Stimulated activated memory B cell treated with anti-CD40 and anti-IgM and Interleukin-4, amounts not matched to agents 10 μg/mL and 1 μg/mL and 100 μg/mL, for 72 hours (primary cell): ENCODE data around the gene ZDHHC18.
"Not testable (repeated sequence)": the region's sequence is repeated elsewhere in the genome, so short reads cannot be mapped to it uniquely, and the experiment has no call there.

Source experiments
- ATAC-seq: fragments of 150-1000 bp; cut with Tn5 transposase; 2 replicates; pipeline ENCODE4 v1.10.0; 2021
- H3K27ac Mint-ChIP-seq: one replicate; pipeline ENCODE4 v1.8.0; 2022; ENCODE audit warnings: mild to moderate bottlenecking, mixed read lengths
- H3K27me3 Mint-ChIP-seq: one replicate; pipeline ENCODE4 v1.8.0; 2022; ENCODE audit warnings: mixed read lengths
- H3K36me3 Mint-ChIP-seq: one replicate; pipeline ENCODE4 v1.8.0; 2022; ENCODE audit warnings: mixed read lengths
- H3K4me1 Mint-ChIP-seq: one replicate; pipeline ENCODE4 v1.8.0; 2022; ENCODE audit warnings: mixed read lengths
- H3K4me3 Mint-ChIP-seq: one replicate; pipeline ENCODE4 v1.8.0; 2022; ENCODE audit warnings: mild to moderate bottlenecking, moderate library complexity, mixed read lengths
- H3K9me3 Mint-ChIP-seq: one replicate; pipeline ENCODE4 v1.8.0; 2022; ENCODE audit warnings: mixed read lengths

Gene ZDHHC18

GRCh38 chr1:26787706-26788514 lies 38.6 kb upstream of the ZDHHC18 start, which contains the start of gene PIGV:
Gene PIGV, plus strand, starts transcription at chr1:26787950. Its CDS starts 2,866 bp downstream, at chr1:26790816.
- H3K9me3 Mint-ChIP-seq = no peaks in the 10 kb centered on the region
- peaks cover 60% of the 10 kb centered on the region for H3K4me1 Mint-ChIP-seq
- peak within 1 kb of the TSS; percentile 98 for H3K4me3 Mint-ChIP-seq
- peak; percentile 88 for ATAC-seq
- no peaks in the 10 kb centered on the region for H3K27me3 Mint-ChIP-seq
- H3K27ac Mint-ChIP-seq = peak within 1 kb of the TSS; percentile 99
- H3K36me3 Mint-ChIP-seq = peaks cover 15% of the 10 kb centered on the region

- H3K9me3 Mint-ChIP-seq = no peaks in the 10 kb centered on the region
- H3K36me3 Mint-ChIP-seq = peaks cover 19% of the 10 kb centered on the region
- peak overlapping the region; percentile 98 for H3K4me3 Mint-ChIP-seq
- H3K4me1 Mint-ChIP-seq = peaks cover 57% of the 10 kb centered on the region
- peak overlapping the region; percentile 99 for H3K27ac Mint-ChIP-seq
- ATAC-seq = no peak
- no peaks in the 10 kb centered on the region for H3K27me3 Mint-ChIP-seq
Measured at GRCh38 chr1:26788515-26788785, 38.0 kb upstream of the ZDHHC18 start.

GRCh38 chr1:26788836-26789611 lies 37.5 kb upstream of the ZDHHC18 start:
- peaks cover 23% of the 10 kb centered on the region for H3K36me3 Mint-ChIP-seq
- ATAC-seq = peak; percentile 53
- H3K9me3 Mint-ChIP-seq = no peaks in the 10 kb centered on the region
- H3K4me3 Mint-ChIP-seq = peak overlapping the region; percentile 98
- peaks cover 53% of the 10 kb centered on the region for H3K4me1 Mint-ChIP-seq
- H3K27me3 Mint-ChIP-seq = no peaks in the 10 kb centered on the region
- H3K27ac Mint-ChIP-seq = peak overlapping the region; percentile 99

- Mint-ChIP-seq H3K9me3 (no peaks in the 10 kb centered on the region), H3K36me3 (peaks cover 28% of the 10 kb centered on the region), H3K4me1 (peaks cover 51% of the 10 kb centered on the region), H3K4me3 (no peak overlapping the region), H3K27ac (peak overlapping the region; percentile 99), H3K27me3 (no peaks in the 10 kb centered on the region)
- no peak for ATAC-seq
Measured at GRCh38 chr1:26789612-26789865, 36.9 kb upstream of the ZDHHC18 start.

DNA sequence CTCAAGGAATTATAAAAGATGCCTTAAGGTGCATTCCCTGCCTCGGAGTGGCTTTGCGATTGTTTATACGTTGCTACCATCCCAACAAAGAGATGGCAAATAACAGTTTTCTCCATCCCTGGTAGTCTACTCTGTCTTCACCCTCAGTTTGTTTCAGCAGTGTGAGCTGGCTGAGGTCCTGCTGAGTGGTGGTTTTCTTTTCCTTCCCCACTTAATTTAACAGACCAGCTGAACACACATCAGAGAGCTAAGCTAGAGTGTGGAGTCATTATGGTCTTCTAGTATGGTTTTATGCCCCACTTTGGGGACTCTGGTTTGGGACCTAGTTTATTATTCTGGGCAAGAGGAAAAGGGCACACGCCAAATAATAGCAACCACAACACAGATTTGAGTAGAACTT lies 36.6 kb upstream of the ZDHHC18 start:
- Mint-ChIP-seq H3K9me3 (no peaks in the 10 kb centered on the region), H3K27me3 (no peaks in the 10 kb centered on the region), H3K36me3 (peaks cover 32% of the 10 kb centered on the region), H3K4me3 (no peak overlapping the region), H3K4me1 (peaks cover 53% of the 10 kb centered on the region), H3K27ac (no peak overlapping the region)
- ATAC-seq = no peak

GRCh38 chr1:26790551-26790953 lies 35.9 kb upstream of the ZDHHC18 start:
- Mint-ChIP-seq H3K27me3 (no peaks in the 10 kb centered on the region), H3K4me1 (peaks cover 47% of the 10 kb centered on the region), H3K4me3 (no peak overlapping the region), H3K27ac (no peak overlapping the region), H3K36me3 (peaks cover 34% of the 10 kb centered on the region), H3K9me3 (no peaks in the 10 kb centered on the region)
- no peak for ATAC-seq

DNA sequence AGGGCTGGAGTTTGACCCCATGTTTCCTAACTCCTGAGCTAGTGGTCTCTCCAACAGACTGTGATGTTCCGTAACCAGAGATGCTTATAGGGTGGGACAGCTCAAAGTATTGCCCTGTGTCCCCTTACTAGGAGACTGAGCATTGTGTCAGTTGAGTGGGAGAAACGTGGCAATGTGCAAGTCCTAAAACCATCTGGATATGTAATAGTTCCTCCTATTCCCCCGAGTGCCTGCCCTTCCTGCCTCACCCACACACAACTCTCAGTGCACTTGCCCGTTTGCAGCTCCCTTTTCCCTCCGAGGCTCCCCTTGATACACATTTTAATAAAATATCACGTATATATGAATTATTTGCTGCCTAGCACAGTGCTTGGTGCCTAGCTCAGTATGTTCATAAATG lies 35.3 kb upstream of the ZDHHC18 start:
- H3K4me3 Mint-ChIP-seq = no peak overlapping the region
- H3K9me3 Mint-ChIP-seq = no peaks in the 10 kb centered on the region
- H3K36me3 Mint-ChIP-seq = peaks cover 35% of the 10 kb centered on the region
- peaks cover 41% of the 10 kb centered on the region for H3K4me1 Mint-ChIP-seq
- H3K27ac Mint-ChIP-seq = peak overlapping the region; percentile 63
- no peaks in the 10 kb centered on the region for H3K27me3 Mint-ChIP-seq
- no peak for ATAC-seq

- no peaks in the 10 kb centered on the region for H3K9me3 Mint-ChIP-seq
- ATAC-seq = no peak
- H3K4me1 Mint-ChIP-seq = peaks cover 36% of the 10 kb centered on the region
- no peak overlapping the region for H3K4me3 Mint-ChIP-seq
- no peaks in the 10 kb centered on the region for H3K27me3 Mint-ChIP-seq
- peaks cover 40% of the 10 kb centered on the region for H3K36me3 Mint-ChIP-seq
- peak overlapping the region; percentile 63 for H3K27ac Mint-ChIP-seq
Measured at GRCh38 chr1:26791626-26792025, 34.9 kb upstream of the ZDHHC18 start.

- H3K27me3 Mint-ChIP-seq = no peaks in the 10 kb centered on the region
- H3K36me3 Mint-ChIP-seq = peaks cover 41% of the 10 kb centered on the region
- H3K4me1 Mint-ChIP-seq = peaks cover 28% of the 10 kb centered on the region
- H3K4me3 Mint-ChIP-seq = no peak overlapping the region
- H3K9me3 Mint-ChIP-seq = no peaks in the 10 kb centered on the region
- no peak for ATAC-seq
- peak overlapping the region; percentile 6 for H3K27ac Mint-ChIP-seq
Measured at GRCh38 chr1:26792924-26793323, 33.6 kb upstream of the ZDHHC18 start.

DNA sequence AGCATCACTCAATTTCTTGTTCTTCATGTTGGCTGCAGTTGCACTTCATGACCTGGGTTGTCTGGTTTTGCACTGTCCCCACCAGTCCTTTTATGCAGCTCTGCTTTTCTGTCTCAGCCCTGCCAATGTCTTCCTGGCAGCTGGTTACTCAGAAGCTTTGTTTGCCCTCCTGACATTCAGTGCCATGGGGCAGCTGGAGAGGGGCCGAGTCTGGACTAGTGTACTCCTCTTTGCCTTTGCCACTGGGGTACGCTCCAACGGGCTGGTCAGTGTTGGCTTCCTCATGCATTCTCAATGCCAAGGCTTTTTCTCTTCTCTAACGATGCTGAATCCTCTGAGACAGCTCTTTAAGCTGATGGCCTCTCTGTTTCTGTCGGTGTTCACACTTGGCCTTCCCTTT lies 32.1 kb upstream of the ZDHHC18 start:
- H3K27me3 Mint-ChIP-seq = no peaks in the 10 kb centered on the region
- H3K36me3 Mint-ChIP-seq = peaks cover 41% of the 10 kb centered on the region
- peaks cover 17% of the 10 kb centered on the region for H3K4me1 Mint-ChIP-seq
- H3K9me3 Mint-ChIP-seq = no peaks in the 10 kb centered on the region
- no peak overlapping the region for H3K27ac Mint-ChIP-seq
- no peak for ATAC-seq
- no peak overlapping the region for H3K4me3 Mint-ChIP-seq

DNA sequence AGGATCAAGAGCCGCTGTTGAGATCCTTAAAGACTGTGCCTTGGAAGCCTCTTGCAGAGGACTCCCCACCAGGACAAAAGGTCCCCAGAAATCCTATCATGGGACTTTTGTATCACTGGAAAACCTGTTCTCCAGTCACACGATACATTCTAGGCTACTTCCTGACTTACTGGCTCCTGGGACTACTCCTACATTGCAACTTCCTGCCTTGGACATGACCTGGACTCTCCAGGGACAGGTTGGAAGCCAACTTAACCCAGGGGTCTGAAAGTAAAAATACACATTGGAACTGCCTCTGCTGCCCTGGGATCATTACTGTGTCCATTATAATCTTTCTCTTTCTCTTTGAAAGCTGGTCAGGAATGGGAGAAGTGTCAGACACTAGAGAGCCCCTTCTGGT lies 28.9 kb upstream of the ZDHHC18 start:
- no peaks in the 10 kb centered on the region for H3K9me3 Mint-ChIP-seq
- peaks cover 18% of the 10 kb centered on the region for H3K4me1 Mint-ChIP-seq
- peaks cover 31% of the 10 kb centered on the region for H3K36me3 Mint-ChIP-seq
- H3K4me3 Mint-ChIP-seq = no peak overlapping the region
- no peak for ATAC-seq
- H3K27me3 Mint-ChIP-seq = no peaks in the 10 kb centered on the region
- no peak overlapping the region for H3K27ac Mint-ChIP-seq

- peaks cover 12% of the 10 kb centered on the region for H3K36me3 Mint-ChIP-seq
- H3K27ac Mint-ChIP-seq = peak overlapping the region; percentile 53
- H3K9me3 Mint-ChIP-seq = no peaks in the 10 kb centered on the region
- H3K4me1 Mint-ChIP-seq = peaks cover 14% of the 10 kb centered on the region
- no peak for ATAC-seq
- H3K4me3 Mint-ChIP-seq = no peak overlapping the region
- H3K27me3 Mint-ChIP-seq = no peaks in the 10 kb centered on the region
Measured at GRCh38 chr1:26799479-26800142, 26.9 kb upstream of the ZDHHC18 start.

- not testable (repeated sequence) for H3K36me3 Mint-ChIP-seq, H3K27ac Mint-ChIP-seq, H3K27me3 Mint-ChIP-seq, H3K9me3 Mint-ChIP-seq, ATAC-seq, H3K4me3 Mint-ChIP-seq
- peaks cover 11% of the 10 kb centered on the region for H3K4me1 Mint-ChIP-seq
Measured at GRCh38 chr1:26803932-26804331, 22.6 kb upstream of the ZDHHC18 start.

DNA sequence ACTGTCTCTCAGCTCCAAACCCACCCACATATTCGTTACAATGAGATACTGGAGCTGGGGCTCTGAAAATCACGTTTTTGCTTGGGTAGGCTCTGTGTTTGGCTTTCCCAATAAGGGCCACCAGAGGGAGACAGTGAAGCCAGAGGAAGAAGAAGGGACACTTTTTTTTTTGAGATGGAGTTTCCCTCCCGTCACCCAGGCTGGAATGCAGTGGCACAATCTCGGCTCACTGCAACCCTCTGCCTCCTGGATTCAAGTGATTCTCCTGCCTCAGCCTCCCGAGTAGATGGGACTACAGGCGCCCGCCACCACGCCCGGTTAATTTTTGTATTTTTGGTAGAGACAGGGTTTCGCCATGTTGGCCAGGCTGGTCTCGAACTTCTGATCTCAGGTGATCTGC lies 16.4 kb upstream of the ZDHHC18 start:
- H3K9me3 Mint-ChIP-seq, H3K4me3 Mint-ChIP-seq, H3K36me3 Mint-ChIP-seq, H3K4me1 Mint-ChIP-seq, H3K27me3 Mint-ChIP-seq: not testable (repeated sequence)
- peak overlapping the region; percentile 59 for H3K27ac Mint-ChIP-seq
- peak; percentile 67 for ATAC-seq

DNA sequence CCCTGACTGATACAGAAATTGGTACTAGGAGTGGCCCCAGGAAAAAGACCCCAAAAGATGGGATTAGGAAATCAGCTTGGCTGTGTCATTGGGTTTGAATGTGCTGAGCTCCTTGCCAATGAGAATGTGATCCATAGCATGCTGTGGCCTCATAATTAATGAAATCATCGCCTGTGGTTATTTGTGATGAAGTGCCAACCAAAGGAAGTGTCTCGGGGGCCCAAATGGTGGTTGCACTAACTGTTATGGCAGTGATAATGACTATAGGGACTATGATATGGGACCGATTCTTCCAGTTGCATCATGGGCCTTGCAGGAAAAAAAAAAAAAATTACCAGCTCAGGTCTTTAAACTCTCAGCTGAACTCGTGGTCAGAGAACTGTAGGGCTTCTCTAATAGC lies 15.4 kb upstream of the ZDHHC18 start:
- H3K9me3 Mint-ChIP-seq = no peaks in the 10 kb centered on the region
- no peaks in the 10 kb centered on the region for H3K36me3 Mint-ChIP-seq
- no peaks in the 10 kb centered on the region for H3K27me3 Mint-ChIP-seq
- H3K4me3 Mint-ChIP-seq = no peak overlapping the region
- peaks cover 8% of the 10 kb centered on the region for H3K4me1 Mint-ChIP-seq
- no peak for ATAC-seq
- no peak overlapping the region for H3K27ac Mint-ChIP-seq

DNA sequence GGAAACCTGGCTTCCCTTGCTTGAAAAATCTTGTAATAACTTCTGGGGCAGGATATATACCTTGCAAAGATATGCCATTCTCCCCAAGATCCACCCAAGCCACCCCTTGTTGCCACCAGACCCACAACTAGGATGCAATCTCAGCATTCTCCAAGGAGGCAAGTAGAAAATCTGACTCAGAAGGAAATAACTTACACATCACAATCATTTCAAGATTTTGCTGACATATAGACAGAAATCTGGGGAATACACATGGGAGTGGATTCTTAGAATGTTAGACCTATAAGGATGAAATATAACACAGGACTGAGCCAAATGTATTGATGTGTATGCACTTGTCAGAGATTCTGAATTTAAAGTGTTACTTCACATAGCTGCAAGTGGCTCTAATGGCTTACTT lies 14.8 kb upstream of the ZDHHC18 start:
- Mint-ChIP-seq H3K27ac (no peak overlapping the region), H3K36me3 (no peaks in the 10 kb centered on the region), H3K4me1 (peaks cover 8% of the 10 kb centered on the region), H3K27me3 (no peaks in the 10 kb centered on the region), H3K9me3 (no peaks in the 10 kb centered on the region), H3K4me3 (no peak overlapping the region)
- ATAC-seq = no peak
